Kidney capillary endothelial cell (primary cell): ENCODE results near the gene FER1L5.

Experiments
- DNase-seq: peaks from one replicate; pipeline ENCODE4 v3.0.0-alpha.2; 2018; ENCODE audit warnings: low spot score

The FER1L5 gene

GRCh38 chr2:96695602-96696001 is 53.0 kb downstream of the FER1L5 start:
- DNase-seq, result no peak

GRCh38 chr2:96697476-96697875 is 54.9 kb downstream of the FER1L5 start:
- no peak for DNase-seq

GRCh38 chr2:96698221-96698861 is 55.8 kb downstream of the FER1L5 start:
- DNase-seq, result no peak

- DNase-seq, result no peak
Observed at GRCh38 chr2:96699021-96699420, 56.5 kb downstream of the FER1L5 start.

- DNase-seq, result no peak
Observed at GRCh38 chr2:96699621-96700020, 57.1 kb downstream of the FER1L5 start.

GRCh38 chr2:96700086-96700485 is 57.5 kb downstream of the FER1L5 start:
- DNase-seq, result no peak

GRCh38 chr2:96701636-96702035 is 59.1 kb downstream of the FER1L5 start:
- no peak for DNase-seq

GRCh38 chr2:96702098-96702785 is 59.7 kb downstream of the FER1L5 start:
- no peak for DNase-seq

GRCh38 chr2:96703021-96703751 is 60.6 kb downstream of the FER1L5 start:
- DNase-seq, result no peak

GRCh38 chr2:96710985-96711384 is 68.4 kb downstream of the FER1L5 start:
- DNase-seq, result no peak

- no peak for DNase-seq
Observed at GRCh38 chr2:96715658-96716057, 73.1 kb downstream of the FER1L5 start.

- DNase-seq, result no peak
Observed at GRCh38 chr2:96716388-96716787, 73.8 kb downstream of the FER1L5 start.

- no peak for DNase-seq
Observed at GRCh38 chr2:96726131-96726530, 83.6 kb downstream of the FER1L5 start.

GRCh38 chr2:96727431-96727830 is 84.9 kb downstream of the FER1L5 start:
- DNase-seq, result no peak

- DNase-seq, result no peak
Observed at GRCh38 chr2:96729748-96730147, 87.2 kb downstream of the FER1L5 start.

GRCh38 chr2:96730212-96730611 is 87.6 kb downstream of the FER1L5 start:
- no peak for DNase-seq

- DNase-seq, result no peak
Observed at GRCh38 chr2:96733931-96734330, 91.4 kb downstream of the FER1L5 start.

GRCh38 chr2:96734880-96735583 is 92.5 kb downstream of the FER1L5 start:
- DNase-seq, result no peak

- DNase-seq, result no peak
Observed at GRCh38 chr2:96737251-96737650, 94.7 kb downstream of the FER1L5 start.

- DNase-seq, result no peak
Observed at GRCh38 chr2:96737831-96738230, 95.3 kb downstream of the FER1L5 start.

GRCh38 chr2:96739076-96739632 is 96.6 kb downstream of the FER1L5 start:
- no peak for DNase-seq
